HG03521 (cell line): ENCODE data around the gene OR3A2.
"Not testable (repeated sequence)": the region's sequence is repeated elsewhere in the genome, so short reads cannot be mapped to it uniquely, and the experiment has no call there.

Source experiments
- ATAC-seq: cut with Tn5 transposase; IDR thresholded peaks from one replicate; pipeline ENCODE4 v1.9.1; 2021; ENCODE audit warnings: mild to moderate bottlenecking, moderate library complexity; ENCODE audit not compliant: unreplicated experiment

The OR3A2 gene

DNA sequence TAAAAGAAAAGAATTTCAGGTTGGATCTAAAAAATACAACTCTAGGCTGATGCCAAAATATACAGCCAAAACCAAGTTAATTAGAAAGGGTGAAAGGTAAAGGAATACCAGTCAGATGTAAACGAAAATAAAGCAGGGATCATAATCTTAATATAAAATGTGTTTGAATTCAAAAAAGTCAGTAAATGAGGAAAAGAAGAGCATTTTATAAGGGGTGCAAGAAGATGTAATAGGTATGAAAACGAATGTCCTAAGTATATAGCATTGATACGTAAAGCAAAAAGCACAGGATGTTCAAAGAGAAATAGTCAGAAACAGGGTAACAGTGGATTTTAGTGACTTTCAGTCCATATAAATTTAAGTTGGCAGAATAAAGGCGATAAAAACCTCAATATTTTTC is 90.5 kb downstream of the OR3A2 start:
- ATAC-seq = no peak

DNA sequence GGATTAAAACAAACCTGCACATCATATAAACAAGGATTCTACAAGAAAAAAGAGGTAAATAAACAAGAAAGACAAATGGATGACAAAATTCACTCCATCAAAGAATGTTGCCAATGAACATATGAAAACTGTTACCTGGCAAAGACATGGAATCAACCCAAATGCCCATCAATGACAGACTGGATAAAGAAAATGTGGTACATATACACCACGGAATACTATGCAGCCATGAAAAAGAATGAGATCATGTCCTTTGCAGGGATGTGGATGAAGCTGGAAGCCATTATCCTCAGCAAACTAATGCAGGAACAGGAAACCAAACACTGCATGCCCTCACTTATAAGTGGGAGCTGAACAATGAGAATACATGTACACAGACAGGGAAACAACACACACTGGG is 92.6 kb downstream of the OR3A2 start:
- ATAC-seq = not testable (repeated sequence)

DNA sequence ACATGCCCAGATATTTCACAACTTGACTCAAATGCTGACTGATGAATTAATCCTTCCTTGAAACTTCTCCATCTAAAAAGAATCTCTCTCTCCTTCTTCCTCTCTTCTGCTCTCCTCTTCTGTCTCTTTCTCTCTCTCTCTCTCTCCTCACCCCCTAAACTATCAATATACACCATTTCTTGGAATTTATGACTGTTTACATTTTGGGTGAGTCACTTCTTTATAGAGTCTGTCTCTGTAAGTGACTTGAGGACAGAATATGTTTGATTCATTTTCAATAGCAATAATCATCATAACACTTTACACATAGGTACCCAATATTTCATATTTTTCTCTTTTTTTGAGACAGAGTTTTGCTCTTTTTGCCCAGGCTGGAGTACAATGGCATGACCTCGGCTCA is 103.2 kb downstream of the OR3A2 start:
- no peak for ATAC-seq

DNA sequence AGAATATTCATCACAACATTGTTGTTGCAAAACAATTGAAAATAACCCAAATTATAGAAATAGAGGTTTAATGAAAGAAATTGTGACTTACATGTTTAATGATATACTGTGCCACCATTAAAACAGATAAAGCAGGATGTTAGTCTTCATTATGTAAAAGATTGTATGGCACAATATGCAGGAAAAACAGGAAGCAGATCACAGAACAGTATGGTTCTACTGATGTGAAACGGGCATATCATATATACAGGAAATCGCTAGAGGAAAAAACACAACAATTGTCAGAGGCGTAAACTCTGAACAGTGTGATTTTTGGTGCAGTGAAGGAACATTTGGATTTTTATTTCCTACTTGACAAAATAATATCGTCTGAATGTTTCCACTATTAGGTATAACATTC is 110.0 kb downstream of the OR3A2 start:
- no peak for ATAC-seq

DNA sequence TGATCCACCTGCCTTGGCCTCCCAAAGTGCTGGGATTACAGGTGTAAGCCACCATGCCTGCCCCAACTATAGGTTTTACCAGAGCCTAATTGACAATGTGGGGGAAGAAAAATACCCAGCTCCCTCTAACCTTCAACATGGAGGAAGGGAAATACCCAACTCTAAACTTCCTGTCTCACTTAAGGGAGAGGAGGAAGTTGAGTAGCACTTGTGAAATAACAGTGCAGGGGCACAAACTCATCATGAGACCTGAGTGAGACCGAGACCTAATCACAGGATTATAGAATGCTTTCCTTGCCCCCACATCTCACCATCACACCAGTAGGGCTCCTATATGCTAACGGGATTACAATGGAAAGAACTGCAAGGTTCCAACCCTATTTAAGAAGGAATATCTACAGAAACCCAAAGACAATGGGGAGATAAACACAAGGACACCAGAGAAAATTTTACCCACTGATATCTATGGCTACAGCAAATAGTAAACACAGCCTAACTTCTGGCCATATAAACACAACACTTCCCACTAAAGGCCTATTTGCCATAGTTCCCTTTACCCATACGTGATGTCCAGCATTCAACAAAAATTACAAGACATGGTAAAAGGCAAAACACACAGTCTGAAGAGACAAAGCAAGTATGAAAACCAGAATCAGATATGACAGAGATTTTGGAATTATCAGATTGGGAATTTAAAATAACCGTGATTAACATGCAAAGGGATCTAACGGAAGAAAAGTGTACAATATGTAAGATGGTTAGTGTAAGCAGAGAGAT is 114.8 kb downstream of the OR3A2 start:
- ATAC-seq = no peak

DNA sequence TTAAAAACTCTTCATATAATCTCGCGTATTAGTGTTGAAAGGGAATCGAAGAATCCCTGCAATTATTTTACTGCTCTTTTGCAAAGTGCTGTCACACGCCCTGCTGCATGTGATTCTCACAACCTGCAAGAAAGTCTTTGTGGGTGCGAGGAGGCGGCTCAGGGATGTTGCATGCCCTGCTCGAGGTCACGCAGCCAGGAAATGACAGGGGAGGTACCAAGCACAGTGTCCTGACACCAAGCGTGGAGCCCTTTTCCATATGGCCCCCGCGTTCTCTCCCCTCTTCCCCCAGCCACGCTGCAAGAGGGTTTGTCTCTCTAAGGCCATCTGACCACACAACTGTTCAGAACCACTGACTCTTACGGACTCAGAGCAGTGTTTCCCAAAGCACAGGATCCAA is 125.5 kb downstream of the OR3A2 start:
- no peak for ATAC-seq

DNA sequence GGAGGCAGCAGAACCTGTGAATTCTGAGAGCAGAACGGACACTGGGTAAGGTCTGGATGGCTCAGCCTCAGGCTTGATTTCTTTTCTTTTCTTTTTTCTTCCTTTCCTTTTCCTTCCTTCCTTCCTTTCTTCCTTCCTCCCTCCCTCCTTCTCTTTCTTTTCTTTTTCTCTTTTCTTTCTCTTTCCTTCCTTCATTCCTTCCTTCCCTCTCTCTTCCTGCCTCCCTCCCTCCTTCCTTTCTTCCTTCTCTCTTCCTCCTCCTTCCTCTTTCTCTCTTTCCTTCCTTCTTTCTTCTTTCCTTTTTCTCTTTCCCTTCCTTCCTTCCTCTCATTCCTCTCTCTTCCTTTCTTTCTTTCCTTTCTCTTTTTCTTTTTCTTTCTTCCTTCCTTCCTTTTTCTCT is 125.9 kb downstream of the OR3A2 start:
- no peak for ATAC-seq

DNA sequence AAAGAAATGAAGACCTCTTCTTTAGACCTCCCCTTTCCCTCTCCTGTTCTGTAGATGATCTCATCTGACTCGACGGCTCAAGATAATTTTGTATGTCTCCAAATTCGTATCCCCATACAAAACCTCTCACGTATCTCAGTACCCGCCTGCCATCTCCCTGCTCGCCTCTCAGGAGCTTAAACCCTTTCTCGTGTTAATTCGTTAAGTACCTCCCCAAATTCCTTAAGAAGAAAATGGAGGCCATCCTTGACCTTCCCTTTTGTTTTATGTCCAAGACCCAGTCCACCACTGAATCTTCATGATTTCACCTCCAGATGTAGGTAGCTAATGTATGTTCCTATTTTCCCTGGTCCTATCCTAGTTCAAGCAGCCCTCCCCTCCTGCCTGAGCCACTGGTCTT is 129.5 kb downstream of the OR3A2 start:
- no peak for ATAC-seq

DNA sequence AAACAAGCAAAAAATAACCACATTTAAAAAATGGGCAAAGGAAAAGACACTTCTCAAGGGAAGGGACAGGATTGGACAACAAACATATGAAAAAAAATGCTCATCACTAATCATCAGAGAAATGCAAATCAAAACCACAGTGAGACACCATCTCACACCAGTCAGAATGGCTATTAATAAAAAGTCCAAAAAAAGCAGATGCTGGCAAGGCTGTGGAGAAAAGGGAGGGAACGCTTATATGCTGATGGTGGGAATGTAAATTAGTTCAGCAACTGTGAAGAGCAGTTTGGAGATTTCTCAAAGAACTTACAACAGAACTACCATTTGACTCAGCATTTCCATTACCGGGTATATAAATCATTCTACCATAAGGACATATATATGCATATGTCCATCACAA is 137.1 kb downstream of the OR3A2 start:
- ATAC-seq = not testable (repeated sequence)

DNA sequence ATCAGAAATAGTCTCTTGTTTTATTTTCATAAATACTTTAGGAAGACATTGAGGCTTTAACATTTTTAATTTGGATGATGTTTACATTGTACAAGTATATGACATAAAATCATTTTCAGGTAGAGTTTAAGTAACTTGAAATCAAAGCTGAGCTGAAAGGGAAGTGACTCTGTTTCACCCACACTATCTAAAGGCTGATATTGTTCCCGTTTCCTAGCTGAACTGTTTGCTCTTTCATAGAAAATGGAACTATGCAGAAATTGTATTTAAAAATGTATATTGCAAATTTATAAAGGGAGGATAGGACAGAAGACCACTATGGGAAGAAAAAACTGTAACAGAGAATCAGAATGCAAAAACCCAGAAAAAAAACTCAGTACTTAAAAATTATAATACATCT is 141.3 kb downstream of the OR3A2 start:
- not testable (repeated sequence) for ATAC-seq

DNA sequence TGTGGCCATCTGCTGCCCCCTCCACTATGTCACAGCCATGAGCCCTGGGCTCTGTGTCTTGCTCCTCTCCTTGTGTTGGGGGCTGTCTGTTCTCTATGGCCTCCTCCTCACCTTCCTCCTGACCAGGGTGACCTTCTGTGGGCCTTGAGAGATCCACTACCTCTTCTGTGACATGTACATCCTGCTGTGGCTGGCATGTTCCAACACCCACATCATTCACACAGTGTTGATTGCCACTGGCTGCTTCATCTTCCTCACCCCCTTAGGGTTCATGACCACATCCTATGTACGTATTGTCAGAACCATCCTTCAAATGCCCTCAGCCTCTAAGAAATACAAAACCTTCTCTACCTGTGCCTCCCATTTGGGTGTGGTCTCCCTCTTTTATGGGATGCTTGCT is 145.1 kb downstream of the OR3A2 start:
- ATAC-seq = not testable (repeated sequence)

DNA sequence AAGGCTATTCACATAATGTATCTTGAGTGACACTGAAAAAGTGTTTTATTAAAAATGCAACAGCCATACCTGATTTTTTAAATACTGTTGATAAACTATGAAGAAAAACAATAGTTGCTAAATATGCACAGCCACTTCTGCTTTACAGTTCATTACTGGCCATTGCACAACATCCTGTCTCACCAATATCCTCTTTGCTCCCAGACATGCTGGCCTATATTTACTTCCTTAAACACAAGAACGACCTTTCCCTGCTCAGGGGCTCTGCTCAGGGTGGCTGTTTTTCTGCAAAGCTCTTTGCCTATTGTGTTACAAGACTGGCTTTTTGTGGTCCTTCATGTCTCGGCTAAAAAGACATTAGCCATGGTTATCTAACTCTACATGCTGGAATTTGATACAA is 147.4 kb downstream of the OR3A2 start:
- not testable (repeated sequence) for ATAC-seq

DNA sequence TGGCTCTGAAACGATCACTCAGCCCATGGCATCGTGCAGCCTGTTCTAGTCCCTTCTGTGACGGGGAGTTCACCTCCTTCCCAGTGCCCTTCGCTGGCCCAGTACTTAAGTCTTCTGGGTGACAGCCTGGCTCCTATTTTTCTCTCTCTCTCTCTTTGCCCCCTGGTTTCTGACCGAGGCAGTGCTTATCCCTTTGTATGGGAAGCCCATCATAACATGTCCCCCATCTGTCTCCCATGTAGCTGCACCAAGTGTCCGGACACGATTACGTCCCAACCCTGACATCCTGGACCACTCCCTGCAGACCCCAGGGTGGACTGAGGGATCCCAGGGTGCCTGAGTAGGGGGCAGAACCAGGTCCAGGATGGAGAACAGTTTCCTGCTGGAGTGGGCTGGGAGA is 153.8 kb downstream of the OR3A2 start:
- not testable (repeated sequence) for ATAC-seq
